Parathyroid adenoma (tissue), 2 donors: Measurements from ENCODE around the gene GPBP1L1.

Experiments
- H2AFZ ChIP-seq: fragments of 300-600 bp; sonication (generic); one replicate; pipeline ENCODE4 v1.7.0; 2017; ENCODE audit warnings: antibody characterized with exemption, mild to moderate bottlenecking
- H3K27ac ChIP-seq: fragments of 300-600 bp; sonication (generic); one replicate; pipeline ENCODE4 v1.7.0; 2017
- H3K27me3 ChIP-seq: fragments of 300-600 bp; sonication (generic); one replicate; pipeline ENCODE4 v1.7.0; 2017; ENCODE audit warnings: low read length; ENCODE audit not compliant: control insufficient read depth, insufficient read depth
- H3K36me3 ChIP-seq: fragments of 300-600 bp; sonication (generic); one replicate; pipeline ENCODE4 v1.7.0; 2017; ENCODE audit warnings: low read length; ENCODE audit not compliant: control insufficient read depth, insufficient read depth
- H3K4me1 ChIP-seq: fragments of 300-600 bp; sonication (generic); one replicate; pipeline ENCODE4 v1.7.0; 2017; ENCODE audit warnings: control low read depth
- H3K4me2 ChIP-seq: fragments of 300-600 bp; sonication (generic); one replicate; pipeline ENCODE4 v1.7.0; 2017; ENCODE audit warnings: low read length
- H3K4me3 ChIP-seq: fragments of 300-600 bp; sonication (generic); one replicate; pipeline ENCODE4 v1.7.0; 2017; ENCODE audit warnings: low read depth, low read length
- H3K79me2 ChIP-seq: fragments of 300-600 bp; sonication (generic); one replicate; pipeline ENCODE4 v1.7.0; 2017; ENCODE audit warnings: control low read depth
- H3K9ac ChIP-seq: fragments of 300-600 bp; sonication (generic); one replicate; pipeline ENCODE4 v1.7.0; 2017; ENCODE audit warnings: mild to moderate bottlenecking
- H3K9me3 ChIP-seq: fragments of 300-600 bp; sonication (generic); one replicate; pipeline ENCODE4 v1.7.0; 2017; ENCODE audit warnings: low read length; ENCODE audit not compliant: control insufficient read depth
- CTCF ChIP-seq: fragments of 300-600 bp; sonication (generic); IDR thresholded peaks from one replicate; pipeline ENCODE4 v1.7.0; 2017; ENCODE audit warnings: antibody characterized with exemption, mild to moderate bottlenecking
- donor health status: primary hyperparathyroidism.

GPBP1L1 gene

GRCh38 chr1:45658171-45658570 is 28.2 kb downstream of the GPBP1L1 start:
- H3K27ac ChIP-seq, result no peak overlapping the region
- no peak overlapping the region for H3K9ac ChIP-seq
- H3K79me2 ChIP-seq, result peaks cover 5% of the 10 kb centered on the region
- no peak overlapping the region for H2AFZ ChIP-seq
- no peaks in the 10 kb centered on the region for H3K36me3 ChIP-seq
- H3K27me3 ChIP-seq, result no peaks in the 10 kb centered on the region
- H3K4me3 ChIP-seq, result no peak overlapping the region
- no peak for TF ChIP-seq CTCF
- no peaks in the 10 kb centered on the region for H3K9me3 ChIP-seq
- no peak overlapping the region for H3K4me2 ChIP-seq
- H3K4me1 ChIP-seq, result no peaks in the 10 kb centered on the region

GRCh38 chr1:45656573-45657226 is 29.6 kb downstream of the GPBP1L1 start:
- H3K36me3 ChIP-seq, result no peaks in the 10 kb centered on the region
- no peak overlapping the region for H3K9ac ChIP-seq
- no peaks in the 10 kb centered on the region for H3K4me1 ChIP-seq
- TF ChIP-seq CTCF, result no peak
- no peak overlapping the region for H2AFZ ChIP-seq
- H3K9me3 ChIP-seq, result no peaks in the 10 kb centered on the region
- no peak overlapping the region for H3K4me2 ChIP-seq
- peaks cover 5% of the 10 kb centered on the region for H3K79me2 ChIP-seq
- no peaks in the 10 kb centered on the region for H3K27me3 ChIP-seq
- no peak overlapping the region for H3K4me3 ChIP-seq
- H3K27ac ChIP-seq, result no peak overlapping the region

- H3K4me2 ChIP-seq, result no peak overlapping the region
- H3K27ac ChIP-seq, result no peak overlapping the region
- H3K4me3 ChIP-seq, result no peak overlapping the region
- H3K9ac ChIP-seq, result no peak overlapping the region
- H2AFZ ChIP-seq, result no peak overlapping the region
- TF ChIP-seq CTCF, result no peak
- H3K9me3 ChIP-seq, result no peaks in the 10 kb centered on the region
- H3K27me3 ChIP-seq, result no peaks in the 10 kb centered on the region
- H3K79me2 ChIP-seq, result peaks cover 3% of the 10 kb centered on the region
- H3K36me3 ChIP-seq, result no peaks in the 10 kb centered on the region
- no peaks in the 10 kb centered on the region for H3K4me1 ChIP-seq
These were observed 31.6 kb downstream of the GPBP1L1 start for GRCh38 chr1:45654540-45655280.

- H3K9me3 ChIP-seq, result no peaks in the 10 kb centered on the region
- H2AFZ ChIP-seq, result no peak overlapping the region
- H3K4me1 ChIP-seq, result no peaks in the 10 kb centered on the region
- H3K27me3 ChIP-seq, result no peaks in the 10 kb centered on the region
- no peaks in the 10 kb centered on the region for H3K36me3 ChIP-seq
- no peaks in the 10 kb centered on the region for H3K79me2 ChIP-seq
- no peak for TF ChIP-seq CTCF
- no peak overlapping the region for H3K4me2 ChIP-seq
- no peak overlapping the region for H3K4me3 ChIP-seq
- H3K27ac ChIP-seq, result no peak overlapping the region
- no peak overlapping the region for H3K9ac ChIP-seq
These were observed 38.9 kb downstream of the GPBP1L1 start for GRCh38 chr1:45647248-45648021.
